HG02840 (cell line): ENCODE data around the gene LRMDA.
"Not testable (repeated sequence)": the region's sequence is repeated elsewhere in the genome, so short reads cannot be mapped to it uniquely, and the experiment has no call there.

Source experiments
- ATAC-seq: cut with Tn5 transposase; IDR thresholded peaks from one replicate; pipeline ENCODE4 v1.9.1; 2021; ENCODE audit warnings: mild to moderate bottlenecking, moderate library complexity, moderate number of reproducible peaks; ENCODE audit not compliant: unreplicated experiment, low FRiP score

LRMDA gene

GRCh38 chr10:76041551-76041950, 610.1 kb downstream of the LRMDA start:
- no peak for ATAC-seq

- no peak for ATAC-seq
Measured at GRCh38 chr10:76043261-76043660, 611.8 kb downstream of the LRMDA start.

GRCh38 chr10:76044751-76045150, 613.3 kb downstream of the LRMDA start:
- ATAC-seq = no peak

- ATAC-seq = no peak
Measured at GRCh38 chr10:76045174-76045573, 613.8 kb downstream of the LRMDA start.

GRCh38 chr10:76047521-76047920, 616.1 kb downstream of the LRMDA start:
- no peak for ATAC-seq

- ATAC-seq = no peak
Measured at GRCh38 chr10:76049581-76050290, 618.3 kb downstream of the LRMDA start.

- no peak for ATAC-seq
Measured at GRCh38 chr10:76050291-76050625, 618.8 kb downstream of the LRMDA start.

GRCh38 chr10:76051007-76051936, 619.8 kb downstream of the LRMDA start:
- no peak for ATAC-seq

- ATAC-seq = no peak
Measured at GRCh38 chr10:76052682-76053503, 621.5 kb downstream of the LRMDA start.

- no peak for ATAC-seq
Measured at GRCh38 chr10:76055466-76055865, 624.0 kb downstream of the LRMDA start.

- ATAC-seq = no peak
Measured at GRCh38 chr10:76055963-76056362, 624.5 kb downstream of the LRMDA start.

GRCh38 chr10:76060993-76061392, 629.6 kb downstream of the LRMDA start:
- ATAC-seq = not testable (repeated sequence)

GRCh38 chr10:76066457-76066856, 635.0 kb downstream of the LRMDA start:
- ATAC-seq = no peak

GRCh38 chr10:76067447-76067846, 636.0 kb downstream of the LRMDA start:
- no peak for ATAC-seq

- ATAC-seq = no peak
Measured at GRCh38 chr10:76068856-76069255, 637.4 kb downstream of the LRMDA start.

- no peak for ATAC-seq
Measured at GRCh38 chr10:76070916-76071315, 639.5 kb downstream of the LRMDA start.

- ATAC-seq = no peak
Measured at GRCh38 chr10:76071653-76072365, 640.4 kb downstream of the LRMDA start.

- ATAC-seq = no peak
Measured at GRCh38 chr10:76072384-76072783, 641.0 kb downstream of the LRMDA start.

- ATAC-seq = no peak
Measured at GRCh38 chr10:76073524-76073923, 642.1 kb downstream of the LRMDA start.

GRCh38 chr10:76074659-76075058, 643.2 kb downstream of the LRMDA start:
- no peak for ATAC-seq
